ENCODE measurements around the gene GAREM1.

GRCh38 chr18:32381761-32382160, 88.9 kb downstream of the GAREM1 start:
- no peak for TF ChIP-seq E2F4 (CRISPR knock-in tag; IDR thresholded peaks at IDR 0.05; ENCODE audit: low read depth)
- TF ChIP-seq, protein P1, sequence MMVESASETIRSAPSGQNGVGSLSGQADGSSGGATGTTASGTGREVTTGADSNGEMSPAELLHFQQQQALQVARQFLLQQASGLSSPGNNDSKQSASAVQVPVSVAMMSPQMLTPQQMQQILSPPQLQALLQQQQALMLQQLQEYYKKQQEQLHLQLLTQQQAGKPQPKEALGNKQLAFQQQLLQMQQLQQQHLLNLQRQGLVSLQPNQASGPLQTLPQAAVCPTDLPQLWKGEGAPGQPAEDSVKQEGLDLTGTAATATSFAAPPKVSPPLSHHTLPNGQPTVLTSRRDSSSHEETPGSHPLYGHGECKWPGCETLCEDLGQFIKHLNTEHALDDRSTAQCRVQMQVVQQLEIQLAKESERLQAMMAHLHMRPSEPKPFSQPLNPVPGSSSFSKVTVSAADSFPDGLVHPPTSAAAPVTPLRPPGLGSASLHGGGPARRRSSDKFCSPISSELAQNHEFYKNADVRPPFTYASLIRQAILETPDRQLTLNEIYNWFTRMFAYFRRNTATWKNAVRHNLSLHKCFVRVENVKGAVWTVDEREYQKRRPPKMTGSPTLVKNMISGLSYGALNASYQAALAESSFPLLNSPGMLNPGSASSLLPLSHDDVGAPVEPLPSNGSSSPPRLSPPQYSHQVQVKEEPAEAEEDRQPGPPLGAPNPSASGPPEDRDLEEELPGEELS (CRISPR knock-in tag; IDR thresholded peaks at IDR 0.05; ENCODE audit: borderline replicate concordance) = no peak
- no peak for TF ChIP-seq SIN3B (IDR thresholded peaks at IDR 0.05; ENCODE audit: low read depth)
- TF ChIP-seq, protein P2, sequence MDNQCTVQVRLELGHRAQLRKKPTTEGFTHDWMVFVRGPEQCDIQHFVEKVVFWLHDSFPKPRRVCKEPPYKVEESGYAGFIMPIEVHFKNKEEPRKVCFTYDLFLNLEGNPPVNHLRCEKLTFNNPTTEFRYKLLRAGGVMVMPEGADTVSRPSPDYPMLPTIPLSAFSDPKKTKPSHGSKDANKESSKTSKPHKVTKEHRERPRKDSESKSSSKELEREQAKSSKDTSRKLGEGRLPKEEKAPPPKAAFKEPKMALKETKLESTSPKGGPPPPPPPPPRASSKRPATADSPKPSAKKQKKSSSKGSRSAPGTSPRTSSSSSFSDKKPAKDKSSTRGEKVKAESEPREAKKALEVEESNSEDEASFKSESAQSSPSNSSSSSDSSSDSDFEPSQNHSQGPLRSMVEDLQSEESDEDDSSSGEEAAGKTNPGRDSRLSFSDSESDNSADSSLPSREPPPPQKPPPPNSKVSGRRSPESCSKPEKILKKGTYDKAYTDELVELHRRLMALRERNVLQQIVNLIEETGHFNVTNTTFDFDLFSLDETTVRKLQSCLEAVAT (IDR thresholded peaks at IDR 0.05) = no peak
- TF ChIP-seq, protein P3, sequence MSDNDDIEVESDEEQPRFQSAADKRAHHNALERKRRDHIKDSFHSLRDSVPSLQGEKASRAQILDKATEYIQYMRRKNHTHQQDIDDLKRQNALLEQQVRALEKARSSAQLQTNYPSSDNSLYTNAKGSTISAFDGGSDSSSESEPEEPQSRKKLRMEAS (CRISPR knock-in tag; IDR thresholded peaks at IDR 0.05) = no peak
- TF ChIP-seq, protein P4, sequence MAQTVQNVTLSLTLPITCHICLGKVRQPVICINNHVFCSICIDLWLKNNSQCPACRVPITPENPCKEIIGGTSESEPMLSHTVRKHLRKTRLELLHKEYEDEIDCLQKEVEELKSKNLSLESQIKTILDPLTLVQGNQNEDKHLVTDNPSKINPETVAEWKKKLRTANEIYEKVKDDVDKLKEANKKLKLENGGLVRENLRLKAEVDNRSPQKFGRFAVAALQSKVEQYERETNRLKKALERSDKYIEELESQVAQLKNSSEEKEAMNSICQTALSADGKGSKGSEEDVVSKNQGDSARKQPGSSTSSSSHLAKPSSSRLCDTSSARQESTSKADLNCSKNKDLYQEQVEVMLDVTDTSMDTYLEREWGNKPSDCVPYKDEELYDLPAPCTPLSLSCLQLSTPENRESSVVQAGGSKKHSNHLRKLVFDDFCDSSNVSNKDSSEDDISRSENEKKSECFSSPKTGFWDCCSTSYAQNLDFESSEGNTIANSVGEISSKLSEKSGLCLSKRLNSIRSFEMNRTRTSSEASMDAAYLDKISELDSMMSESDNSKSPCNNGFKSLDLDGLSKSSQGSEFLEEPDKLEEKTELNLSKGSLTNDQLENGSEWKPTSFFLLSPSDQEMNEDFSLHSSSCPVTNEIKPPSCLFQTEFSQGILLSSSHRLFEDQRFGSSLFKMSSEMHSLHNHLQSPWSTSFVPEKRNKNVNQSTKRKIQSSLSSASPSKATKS (CRISPR knock-in tag; IDR thresholded peaks at IDR 0.05) = no peak
- no peak for TF ChIP-seq CTCF (IDR thresholded peaks at IDR 0.05 in 2 of 3, conservative IDR thresholded peaks at IDR 0.05 in 1 of 3; ENCODE audit: insufficient read depth in 2 of 3, low read depth in 1 of 3, low read length in 3 of 3)
- TF ChIP-seq, protein P5, sequence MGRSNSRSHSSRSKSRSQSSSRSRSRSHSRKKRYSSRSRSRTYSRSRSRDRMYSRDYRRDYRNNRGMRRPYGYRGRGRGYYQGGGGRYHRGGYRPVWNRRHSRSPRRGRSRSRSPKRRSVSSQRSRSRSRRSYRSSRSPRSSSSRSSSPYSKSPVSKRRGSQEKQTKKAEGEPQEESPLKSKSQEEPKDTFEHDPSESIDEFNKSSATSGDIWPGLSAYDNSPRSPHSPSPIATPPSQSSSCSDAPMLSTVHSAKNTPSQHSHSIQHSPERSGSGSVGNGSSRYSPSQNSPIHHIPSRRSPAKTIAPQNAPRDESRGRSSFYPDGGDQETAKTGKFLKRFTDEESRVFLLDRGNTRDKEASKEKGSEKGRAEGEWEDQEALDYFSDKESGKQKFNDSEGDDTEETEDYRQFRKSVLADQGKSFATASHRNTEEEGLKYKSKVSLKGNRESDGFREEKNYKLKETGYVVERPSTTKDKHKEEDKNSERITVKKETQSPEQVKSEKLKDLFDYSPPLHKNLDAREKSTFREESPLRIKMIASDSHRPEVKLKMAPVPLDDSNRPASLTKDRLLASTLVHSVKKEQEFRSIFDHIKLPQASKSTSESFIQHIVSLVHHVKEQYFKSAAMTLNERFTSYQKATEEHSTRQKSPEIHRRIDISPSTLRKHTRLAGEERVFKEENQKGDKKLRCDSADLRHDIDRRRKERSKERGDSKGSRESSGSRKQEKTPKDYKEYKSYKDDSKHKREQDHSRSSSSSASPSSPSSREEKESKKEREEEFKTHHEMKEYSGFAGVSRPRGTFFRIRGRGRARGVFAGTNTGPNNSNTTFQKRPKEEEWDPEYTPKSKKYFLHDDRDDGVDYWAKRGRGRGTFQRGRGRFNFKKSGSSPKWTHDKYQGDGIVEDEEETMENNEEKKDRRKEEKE (IDR thresholded peaks at IDR 0.05; ENCODE audit: borderline replicate concordance in 1 of 2, control insufficient read depth in 1 of 2, low read depth in 2 of 2, low read length in 1 of 2) = no peak
- TF ChIP-seq ELF1 (tag; IDR thresholded peaks at IDR 0.05) = no peak
- TF ChIP-seq NR1H2 (CRISPR knock-in tag; IDR thresholded peaks at IDR 0.05) = no peak
